Uterus (tissue), 4 donors: Measurements from ENCODE around the gene NRXN3. TPM values are rescaled to one million over a fixed set of nuclear protein-coding genes. Genes with fewer than 3 reads are reported as not detected.

Experiments
- DNase-seq, 2 donors: peaks; one replicate each; pipeline ENCODE4 v3.0.0-alpha.2; 2019 to 2020
- H3K27ac ChIP-seq, 2 donors: fragments of 200-600 bp; sonication (generic); 1 replicate in 1 of 2; 2 replicates in 1 of 2; pipeline ENCODE4 v1.5.1; 2016 to 2018
- H3K27me3 ChIP-seq, 2 donors: fragments of 200-600 bp; sonication (generic); one replicate each; pipeline ENCODE4 v1.5.1; 2018 to 2019; ENCODE audit warnings: control low read depth in 1 of 2
- H3K36me3 ChIP-seq, 2 donors: fragments of 200-600 bp; sonication (generic); one replicate each; pipeline ENCODE4 v1.5.1; 2019; ENCODE audit warnings: control low read depth in 1 of 2
- H3K4me1 ChIP-seq, 2 donors: fragments of 200-600 bp; sonication (generic); one replicate each; pipeline ENCODE4 v1.5.1; 2018 to 2019; ENCODE audit warnings: control low read depth in 1 of 2
- H3K4me3 ChIP-seq, 2 donors: fragments of 200-600 bp; sonication (generic); 1 replicate in 1 of 2; 2 replicates in 1 of 2; pipeline ENCODE4 v1.5.1; 2018 to 2019; ENCODE audit warnings: mild to moderate bottlenecking in 1 of 2
- H3K9me3 ChIP-seq, 2 donors: fragments of 200-600 bp; sonication (generic); one replicate each; pipeline ENCODE4 v1.5.1; 2019; ENCODE audit warnings: control low read depth in 1 of 2
- CTCF ChIP-seq, 4 experiments: fragments of 200-600 bp in 2 of 4; fragments of 450-650 bp in 2 of 4; sonication (generic) in 2 of 4; IDR thresholded peaks; one replicate each; pipeline ENCODE4 v1.5.1; 2016 to 2019; ENCODE audit warnings: antibody characterized with exemption in 4 of 4, mild to moderate bottlenecking in 2 of 4, moderate library complexity in 1 of 4
- POLR2A ChIP-seq, 2 donors: fragments of 450-650 bp; IDR thresholded peaks; one replicate each; pipeline ENCODE4 v1.6.1; 2016; ENCODE audit warnings: antibody characterized with exemption in 2 of 2, mild to moderate bottlenecking in 1 of 2, moderate library complexity in 1 of 2
- intact Hi-C: fragments of 100-400 bp; cut with DNase I; formaldehyde crosslinking; loops from one replicate; pipeline ENCODE4 v1.15.1; 2023; ENCODE audit warnings: low total_unique reads
- total RNA-seq, 4 donors: library from RNA; depleted of rRNA in 3 of 4; stranded (reverse); fragments of >200 nt in 3 of 4; gene quantifications; one replicate each; pipeline versions ENCODE4 v1.1.0 to v1.2.4, GENCODE V29; 2014 to 2023
- donor health status: DM: yes; HTN: yes; CAD: no.

Gene NRXN3
- total RNA-seq, 4 donors from 2014 or later: 2.9 to 17.0 (median 4.4) TPM

GRCh38 chr14:78657451-78657850, 487.3 kb downstream of the NRXN3 start:
- intact Hi-C loops: no loop called here
- H3K27me3 ChIP-seq: no peaks in the 10 kb centered on the region
- H3K4me3 ChIP-seq: no peak overlapping the region
- H3K9me3 ChIP-seq: no peaks in the 10 kb centered on the region
- H3K27ac ChIP-seq: no peak overlapping the region
- no peaks in the 10 kb centered on the region for H3K4me1 ChIP-seq
- no peak for DNase-seq
- no peaks in the 10 kb centered on the region for H3K36me3 ChIP-seq
- no peak for TF ChIP-seq CTCF (IDR thresholded peaks at IDR 0.05)
- no peak for TF ChIP-seq POLR2A (IDR thresholded peaks at IDR 0.05)

GRCh38 chr14:78664841-78665240, 494.7 kb downstream of the NRXN3 start:
- H3K27me3 ChIP-seq: no peaks in the 10 kb centered on the region
- no peak overlapping the region for H3K4me3 ChIP-seq
- no peaks in the 10 kb centered on the region for H3K36me3 ChIP-seq
- H3K4me1 ChIP-seq: no peaks in the 10 kb centered on the region
- no peak for TF ChIP-seq POLR2A (IDR thresholded peaks at IDR 0.05)
- no peak for TF ChIP-seq CTCF (IDR thresholded peaks at IDR 0.05)
- H3K9me3 ChIP-seq: no peaks in the 10 kb centered on the region
- no peak for DNase-seq
- intact Hi-C loops: no loop called here
- no peak overlapping the region for H3K27ac ChIP-seq

- no peak overlapping the region for H3K4me3 ChIP-seq
- DNase-seq: no peak
- H3K27me3 ChIP-seq: no peaks in the 10 kb centered on the region
- H3K9me3 ChIP-seq: no peaks in the 10 kb centered on the region
- H3K4me1 ChIP-seq: no peaks in the 10 kb centered on the region
- TF ChIP-seq POLR2A (IDR thresholded peaks at IDR 0.05) (no peak), CTCF (IDR thresholded peaks at IDR 0.05) (no peak)
- intact Hi-C loops: no loop called here
- H3K36me3 ChIP-seq: no peaks in the 10 kb centered on the region
- no peak overlapping the region for H3K27ac ChIP-seq
Measured at GRCh38 chr14:78666336-78667056, 496.3 kb downstream of the NRXN3 start.

- intact Hi-C loops: no loop called here
- H3K36me3 ChIP-seq: no peaks in the 10 kb centered on the region
- no peak for TF ChIP-seq CTCF (IDR thresholded peaks at IDR 0.05)
- no peak for TF ChIP-seq POLR2A (IDR thresholded peaks at IDR 0.05)
- H3K27me3 ChIP-seq: no peaks in the 10 kb centered on the region
- H3K27ac ChIP-seq: no peak overlapping the region
- DNase-seq: no peak
- H3K4me1 ChIP-seq: no peaks in the 10 kb centered on the region
- H3K4me3 ChIP-seq: no peak overlapping the region
- no peaks in the 10 kb centered on the region for H3K9me3 ChIP-seq
Measured at GRCh38 chr14:78667141-78667540, 497.0 kb downstream of the NRXN3 start.

- Histone ChIP-seq H3K9me3 (no peaks in the 10 kb centered on the region), H3K4me1 (no peaks in the 10 kb centered on the region), H3K36me3 (no peaks in the 10 kb centered on the region), H3K27me3 (no peaks in the 10 kb centered on the region), H3K27ac (no peak overlapping the region), H3K4me3 (no peak overlapping the region)
- intact Hi-C loops: no loop called here
- no peak for TF ChIP-seq CTCF (IDR thresholded peaks at IDR 0.05)
- TF ChIP-seq POLR2A (IDR thresholded peaks at IDR 0.05): no peak
- DNase-seq: no peak
Measured at GRCh38 chr14:78673845-78674244, 503.7 kb downstream of the NRXN3 start.
